ENCODE data around the gene KCNAB3.

KCNAB3 gene

DNA sequence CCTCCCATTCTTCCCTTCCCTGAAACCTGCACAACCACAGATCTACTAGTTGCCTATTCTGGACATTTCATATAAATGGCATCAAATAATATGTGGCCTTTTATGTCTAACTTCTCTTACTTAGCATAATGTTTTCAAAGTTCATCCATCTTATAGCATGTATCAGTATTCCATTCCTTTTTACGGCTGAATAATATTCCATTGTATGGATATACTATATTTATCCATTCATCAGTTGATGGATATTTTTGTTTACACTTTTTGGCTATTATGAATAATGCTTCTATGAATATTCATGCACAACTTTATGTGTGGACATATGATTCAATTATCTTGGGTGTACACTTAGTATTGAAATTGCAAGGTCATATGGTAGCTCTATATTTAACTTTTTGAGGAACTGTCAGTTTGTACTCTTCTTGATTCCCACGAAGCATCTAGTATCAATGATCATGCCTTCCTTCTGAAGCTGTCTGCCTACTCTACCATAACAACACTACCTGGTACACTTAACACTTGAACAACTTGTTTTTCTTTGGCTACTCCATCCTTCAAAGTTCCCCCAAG lies 53.8 kb downstream of the KCNAB3 start:
- DNase-seq = no peak

DNA sequence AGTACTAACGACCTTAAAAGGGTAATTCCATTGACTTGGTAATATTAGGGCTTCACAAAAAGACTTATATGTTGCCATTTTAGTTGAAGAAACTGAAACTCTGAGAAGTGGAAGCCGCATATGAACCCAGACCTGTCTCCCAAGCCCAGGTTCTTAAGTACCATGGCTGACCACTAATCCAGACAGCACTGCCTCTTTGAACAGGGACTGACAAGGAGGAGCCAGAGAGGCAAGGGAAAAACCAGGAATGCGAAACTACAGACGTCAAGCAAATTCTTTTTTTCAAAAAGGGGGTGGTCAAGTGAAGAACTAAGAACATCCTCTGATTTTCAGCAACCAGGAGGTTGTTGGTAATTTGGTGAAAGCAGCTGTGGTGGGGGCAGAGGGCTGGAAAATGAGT lies 56.6 kb downstream of the KCNAB3 start:
- no peak for DNase-seq

Data from Kasumi-1 (cell line).